SHP77 treated with DMSO at 0.1 percent for 48 hours (cell line): Measurements from ENCODE around the gene PRR12.
A peak's percentile ranks its signal among the peaks of the same experiment; 100 is the strongest.

Experiments used
- DNase-seq: peaks from one replicate; lab custom pipeline; 2025; lab: John Stamatoyannopoulos, UW

PRR12 gene, protein sequence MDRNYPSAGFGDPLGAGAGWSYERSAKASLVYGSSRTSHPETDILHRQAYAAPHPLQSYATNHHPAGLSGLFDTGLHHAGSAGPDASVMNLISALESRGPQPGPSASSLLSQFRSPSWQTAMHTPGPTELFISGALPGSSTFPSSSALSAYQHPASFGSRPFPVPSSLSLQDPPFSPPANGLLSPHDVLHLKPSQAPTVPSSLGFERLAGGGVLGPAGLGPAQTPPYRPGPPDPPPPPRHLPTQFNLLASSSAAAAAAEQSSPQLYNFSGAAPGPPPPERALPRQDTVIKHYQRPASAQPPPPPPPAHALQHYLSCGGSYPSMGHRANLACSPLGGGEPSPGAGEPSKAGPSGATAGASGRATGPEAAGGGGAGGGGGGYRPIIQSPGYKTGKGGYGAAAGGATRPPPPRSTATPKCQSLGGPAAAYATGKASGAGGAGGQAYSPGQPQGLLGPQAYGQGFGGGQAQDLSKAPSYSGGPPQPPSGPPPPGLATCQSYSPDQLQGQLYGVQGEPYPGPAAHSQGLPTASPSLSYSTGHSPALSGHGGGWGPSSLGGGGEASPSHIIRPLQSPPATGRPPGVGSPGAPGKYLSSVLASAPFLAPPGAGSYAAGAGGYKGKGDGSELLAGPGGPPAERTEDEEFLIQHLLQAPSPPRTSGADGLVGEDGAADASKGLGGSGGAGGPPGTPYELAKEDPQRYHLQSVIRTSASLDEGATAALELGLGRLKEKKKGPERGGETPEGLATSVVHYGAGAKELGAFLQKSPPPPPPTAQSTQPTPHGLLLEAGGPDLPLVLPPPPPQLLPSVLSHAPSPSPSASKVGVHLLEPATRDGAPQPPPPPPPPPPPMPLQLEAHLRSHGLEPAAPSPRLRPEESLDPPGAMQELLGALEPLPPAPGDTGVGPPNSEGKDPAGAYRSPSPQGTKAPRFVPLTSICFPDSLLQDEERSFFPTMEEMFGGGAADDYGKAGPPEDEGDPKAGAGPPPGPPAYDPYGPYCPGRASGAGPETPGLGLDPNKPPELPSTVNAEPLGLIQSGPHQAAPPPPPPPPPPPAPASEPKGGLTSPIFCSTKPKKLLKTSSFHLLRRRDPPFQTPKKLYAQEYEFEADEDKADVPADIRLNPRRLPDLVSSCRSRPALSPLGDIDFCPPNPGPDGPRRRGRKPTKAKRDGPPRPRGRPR (N-terminal part only)

DNA sequence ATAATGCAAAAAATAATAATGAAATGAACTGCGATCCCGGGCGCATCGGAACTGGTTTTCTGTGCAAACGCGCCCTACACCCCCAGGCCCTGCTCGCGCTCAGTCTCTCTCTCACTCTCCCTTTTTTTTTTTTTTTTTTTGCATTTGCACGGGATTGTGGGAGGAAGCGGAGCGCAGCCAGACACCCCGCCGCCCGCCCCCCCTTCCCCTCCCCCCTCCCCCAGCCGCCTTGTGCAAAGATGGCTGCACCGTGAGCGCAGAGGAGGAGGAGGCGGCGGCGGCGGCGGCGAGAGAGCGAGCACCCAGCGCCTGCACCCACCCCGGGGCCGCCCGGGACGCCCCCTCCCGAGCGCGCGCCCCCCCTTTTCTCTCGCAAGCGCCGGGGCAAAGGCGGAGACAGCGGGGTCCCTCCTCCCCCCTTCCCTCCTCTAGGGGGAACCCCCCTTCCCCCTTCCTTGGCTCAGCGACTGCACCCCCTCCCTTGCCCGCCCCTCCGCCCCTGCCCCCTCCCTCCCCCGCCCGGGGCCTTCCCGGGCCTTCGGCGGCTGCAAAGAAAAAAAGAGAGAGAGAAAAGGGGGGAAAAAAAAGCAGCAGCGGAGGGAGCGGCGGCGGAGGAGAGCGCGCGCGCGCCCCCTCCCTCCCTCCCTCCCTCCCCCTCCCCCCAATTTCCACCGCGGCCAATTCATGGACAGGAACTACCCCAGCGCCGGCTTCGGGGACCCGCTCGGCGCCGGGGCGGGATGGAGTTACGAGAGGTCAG is at the start of gene PRR12:
Gene PRR12 (plus strand): TSS at position 212 of the 760 bp plus-strand sequence. CDS start 473 bp downstream, at position 685.
- no peak for DNase-seq

- no peak for DNase-seq
Measured at GRCh38 chr19:49541914-49542313, 49.1 kb upstream of the PRR12 start.

DNA sequence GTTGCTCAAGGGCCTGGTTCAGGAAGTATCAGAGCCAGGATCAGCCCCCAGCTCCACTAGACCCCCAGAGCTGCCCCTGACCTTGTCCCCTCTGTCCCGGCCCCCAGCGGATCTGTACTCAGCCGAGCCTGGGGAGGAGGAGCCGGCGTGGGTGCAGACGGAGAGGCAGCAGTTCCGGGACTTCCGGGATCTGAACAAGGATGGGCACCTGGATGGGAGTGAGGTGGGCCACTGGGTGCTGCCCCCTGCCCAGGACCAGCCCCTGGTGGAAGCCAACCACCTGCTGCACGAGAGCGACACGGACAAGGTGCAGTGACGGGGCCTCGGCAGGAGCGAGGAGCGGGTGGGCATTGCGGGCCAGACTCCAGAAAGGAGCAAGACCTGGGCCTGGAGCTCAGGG is 48.5 kb upstream of the PRR12 start:
- no peak for DNase-seq

- no peak for DNase-seq
Measured at GRCh38 chr19:49543032-49543431, 48.0 kb upstream of the PRR12 start.

DNA sequence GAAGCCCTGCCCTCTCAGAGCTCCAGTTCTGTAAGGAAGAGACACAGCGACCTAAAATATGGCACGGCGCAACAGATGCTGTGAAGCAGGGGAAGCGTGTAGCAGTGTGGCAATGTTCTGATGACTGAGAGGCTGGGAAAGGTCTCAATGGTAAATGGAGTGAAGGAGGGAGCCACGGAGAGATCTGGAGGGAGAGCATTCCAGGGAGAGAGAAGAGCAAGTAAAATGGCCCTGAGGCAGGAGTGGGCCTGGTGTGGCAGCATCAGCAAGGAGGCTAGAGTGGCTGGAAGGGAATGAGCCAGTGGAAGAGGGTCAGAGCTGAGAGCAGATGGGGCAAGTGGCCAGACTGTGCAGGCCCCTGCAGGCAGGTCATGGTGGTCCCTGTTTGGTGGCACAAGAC is 46.8 kb upstream of the PRR12 start:
- no peak for DNase-seq

DNA sequence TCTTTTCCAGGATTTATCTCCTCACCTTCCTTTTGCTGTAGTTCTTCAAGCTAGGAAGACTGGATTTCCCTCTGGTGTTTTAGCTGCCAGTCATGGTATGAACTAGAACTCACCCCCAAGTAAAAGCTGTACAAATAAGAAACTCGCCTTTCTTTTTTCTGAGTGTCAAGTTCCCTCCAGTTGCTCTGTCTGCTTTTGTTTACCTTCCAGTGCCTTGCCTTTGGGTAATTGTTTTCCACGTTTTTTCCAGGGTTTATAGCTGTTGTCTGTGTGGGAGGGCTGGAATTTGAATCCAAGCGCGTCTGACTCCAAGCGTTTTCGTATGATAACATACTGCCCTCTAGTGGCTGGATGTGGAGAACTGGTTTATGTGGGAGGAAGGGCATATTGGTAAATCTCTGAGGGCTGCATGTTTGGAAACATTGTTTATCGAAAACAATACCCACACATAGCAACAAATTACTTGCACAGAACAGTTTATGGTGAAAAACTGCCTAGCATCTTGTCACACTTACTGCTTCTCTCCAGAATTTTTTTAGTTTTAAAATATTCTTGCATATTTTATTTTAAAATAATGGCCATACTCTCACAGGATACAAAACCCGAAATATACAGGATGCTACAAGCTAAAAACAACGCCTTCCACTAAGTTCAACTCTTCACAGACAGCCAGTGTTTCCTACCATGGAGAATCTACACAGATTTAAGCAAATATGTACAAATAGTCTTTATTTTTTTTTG is 44.0 kb upstream of the PRR12 start:
- peak; percentile 61 for DNase-seq

DNA sequence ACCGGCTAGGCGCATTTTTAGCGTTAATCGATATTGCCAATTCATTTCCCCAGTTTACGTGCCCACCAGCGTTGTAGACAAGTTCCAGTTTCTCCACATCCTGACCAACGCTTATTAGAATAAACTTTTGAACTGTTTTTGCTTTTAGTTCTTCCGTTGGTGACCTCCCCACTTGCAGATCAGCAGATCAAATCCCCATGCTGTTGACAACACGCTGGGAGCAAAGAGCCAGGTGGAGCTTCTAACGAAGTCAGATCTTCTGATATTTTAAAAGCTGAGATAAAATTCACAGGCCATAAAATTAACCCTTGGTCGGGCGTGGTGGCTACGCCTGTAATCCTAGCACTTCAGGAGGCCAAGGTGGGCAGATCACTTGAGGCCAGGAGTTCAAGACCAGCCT is 41.9 kb upstream of the PRR12 start:
- no peak for DNase-seq

GRCh38 chr19:49551531-49551930 is 39.5 kb upstream of the PRR12 start:
- no peak for DNase-seq

DNA sequence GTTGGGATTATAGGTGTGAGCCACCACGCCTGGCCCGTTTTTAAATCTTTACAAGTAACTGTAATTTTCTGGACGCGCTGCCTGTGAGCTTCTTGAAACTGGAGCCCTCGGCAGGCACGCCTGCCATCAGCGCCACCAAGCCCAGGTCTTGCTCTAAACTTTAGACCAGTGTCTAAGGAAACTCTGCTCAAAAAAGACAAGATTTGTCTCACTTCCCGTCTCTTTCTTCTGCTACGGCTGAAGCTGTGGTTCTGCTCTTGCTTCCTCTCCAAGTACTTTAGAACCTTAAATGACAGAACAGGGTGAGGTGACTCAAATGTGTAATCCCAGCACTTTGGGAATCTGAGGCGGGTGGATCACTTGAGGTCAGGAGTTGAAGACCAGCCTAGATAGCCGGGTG is 38.2 kb upstream of the PRR12 start:
- DNase-seq = no peak

DNA sequence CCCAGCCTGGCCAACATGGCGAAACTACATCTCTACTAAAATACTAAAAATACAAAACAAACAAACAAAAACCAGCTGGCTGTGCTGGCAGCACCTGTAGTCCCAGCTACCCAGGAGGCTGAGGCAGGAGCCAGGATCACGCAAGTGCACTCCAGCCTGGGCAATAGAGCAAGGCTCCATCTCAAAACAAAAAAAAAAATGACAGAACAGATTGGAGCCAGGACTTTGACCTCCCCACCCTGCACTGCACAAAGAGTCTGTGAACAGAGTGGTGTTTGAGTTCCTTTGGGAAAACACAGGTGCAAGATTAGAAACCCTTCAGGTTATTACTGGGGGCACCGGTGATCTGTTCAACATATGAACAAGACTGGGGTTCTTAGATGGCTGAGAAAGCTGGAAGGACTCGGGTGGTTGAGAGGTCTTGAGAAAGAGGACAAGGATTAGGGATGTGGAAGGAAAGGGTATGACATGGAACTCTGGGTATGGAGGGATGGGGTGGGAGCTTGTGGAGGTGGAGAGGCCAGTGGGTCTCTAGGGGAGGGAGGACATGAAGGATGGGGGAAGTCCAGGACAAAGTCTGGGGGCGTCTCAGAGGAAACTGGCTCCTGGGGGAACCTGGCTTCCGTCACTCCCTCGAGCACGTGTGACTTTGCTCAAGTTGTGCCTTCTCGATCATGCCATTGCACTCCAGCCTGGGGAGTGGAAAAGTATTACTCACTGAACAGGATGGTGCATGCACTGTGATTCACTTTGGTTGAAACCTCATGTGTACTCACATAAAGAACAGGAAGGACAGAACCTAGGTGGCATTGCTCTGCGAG is 37.3 kb upstream of the PRR12 start:
- no peak for DNase-seq

DNA sequence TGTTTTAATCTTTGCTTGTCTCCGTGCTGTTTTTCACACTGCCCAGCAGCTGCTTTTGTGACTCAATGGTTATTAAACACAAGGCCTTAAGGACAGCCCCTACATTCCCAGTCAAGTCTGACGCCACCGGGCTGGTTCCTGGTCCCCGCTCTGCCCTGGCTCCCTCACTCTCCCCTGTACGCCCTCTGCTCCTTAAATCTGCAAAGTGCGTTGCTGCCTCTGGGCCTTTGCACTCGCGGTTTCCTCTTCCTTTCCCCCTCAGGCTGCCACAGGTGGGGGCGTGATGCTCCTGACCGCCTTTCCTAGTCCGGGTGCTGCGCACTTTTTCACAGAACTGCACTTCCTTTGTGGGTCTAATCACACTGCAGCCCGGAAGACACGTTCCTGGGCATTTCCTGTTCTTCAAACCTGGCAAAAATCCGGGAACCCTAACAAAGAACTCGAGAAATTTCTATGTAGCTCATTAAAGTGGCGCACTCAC is 36.2 kb upstream of the PRR12 start:
- DNase-seq = no peak

GRCh38 chr19:49555600-49556411 is 35.2 kb upstream of the PRR12 start:
- no peak for DNase-seq

DNA sequence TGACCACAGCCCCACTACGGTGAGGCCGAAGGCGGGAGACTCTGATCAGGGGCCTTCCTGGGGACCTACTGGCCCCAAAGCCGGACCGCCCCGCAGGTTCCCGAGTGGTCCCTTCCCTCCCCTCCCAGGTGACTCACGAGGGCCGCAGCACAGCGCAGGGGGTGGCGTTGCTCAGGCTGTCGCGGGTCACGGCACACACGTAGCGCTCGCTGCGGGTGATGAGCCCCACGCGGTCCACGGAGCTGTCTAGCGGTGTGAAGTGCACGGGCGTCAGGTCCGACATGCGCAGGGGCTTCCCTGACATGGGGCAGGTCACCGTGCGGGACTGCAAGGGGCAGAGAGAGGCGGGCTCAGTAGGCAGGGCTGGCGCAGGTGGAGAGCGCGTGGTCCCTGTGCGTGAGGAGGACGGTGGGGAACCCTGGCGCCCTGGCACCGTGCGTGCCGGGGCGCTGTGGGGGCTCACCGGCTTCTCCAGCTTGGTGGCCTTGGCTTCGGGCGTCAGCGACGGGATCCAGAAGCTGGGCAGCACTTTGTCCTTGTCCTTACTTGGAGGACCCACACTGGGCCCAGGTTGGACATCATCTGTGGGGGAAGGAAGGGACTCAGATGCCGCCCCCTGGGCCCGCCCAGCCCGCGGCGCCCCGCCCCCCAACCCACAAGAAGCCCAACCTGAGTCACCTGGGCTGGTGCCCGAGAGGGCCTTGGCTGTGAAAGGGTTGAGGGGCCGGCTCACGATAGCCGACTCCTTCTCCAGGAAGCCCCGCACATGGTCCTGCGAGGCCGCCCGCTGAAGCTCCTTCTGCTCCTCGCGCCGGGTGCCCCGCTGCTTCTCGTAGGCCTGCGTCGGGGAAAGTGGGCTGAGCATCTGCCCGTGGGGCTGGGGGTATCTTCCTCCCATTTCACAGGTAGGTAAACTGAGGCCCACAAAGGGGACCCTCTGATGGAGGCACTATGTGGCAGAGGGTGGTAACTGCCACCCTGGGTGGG is 34.3 kb upstream of the PRR12 start:
- DNase-seq = no peak

- DNase-seq = no peak
Measured at GRCh38 chr19:49557641-49558325, 33.2 kb upstream of the PRR12 start.

GRCh38 chr19:49558591-49558990 is 32.4 kb upstream of the PRR12 start:
- no peak for DNase-seq

GRCh38 chr19:49559443-49559842 is 31.5 kb upstream of the PRR12 start:
- DNase-seq = no peak

GRCh38 chr19:49559928-49560327 is 31.1 kb upstream of the PRR12 start:
- DNase-seq = no peak
